Measurements from ENCODE around the gene NPAS2. TPM values are rescaled to one million over a fixed set of nuclear protein-coding genes. Genes with fewer than 3 reads are reported as not detected.

NPAS2 gene
- total RNA-seq, 4 donors from 2014 or later, result 63.0 to 134 (median 115) TPM

GRCh38 chr2:100944617-100945432, 124.9 kb downstream of the NPAS2 start:
- TF ChIP-seq, protein P1, sequence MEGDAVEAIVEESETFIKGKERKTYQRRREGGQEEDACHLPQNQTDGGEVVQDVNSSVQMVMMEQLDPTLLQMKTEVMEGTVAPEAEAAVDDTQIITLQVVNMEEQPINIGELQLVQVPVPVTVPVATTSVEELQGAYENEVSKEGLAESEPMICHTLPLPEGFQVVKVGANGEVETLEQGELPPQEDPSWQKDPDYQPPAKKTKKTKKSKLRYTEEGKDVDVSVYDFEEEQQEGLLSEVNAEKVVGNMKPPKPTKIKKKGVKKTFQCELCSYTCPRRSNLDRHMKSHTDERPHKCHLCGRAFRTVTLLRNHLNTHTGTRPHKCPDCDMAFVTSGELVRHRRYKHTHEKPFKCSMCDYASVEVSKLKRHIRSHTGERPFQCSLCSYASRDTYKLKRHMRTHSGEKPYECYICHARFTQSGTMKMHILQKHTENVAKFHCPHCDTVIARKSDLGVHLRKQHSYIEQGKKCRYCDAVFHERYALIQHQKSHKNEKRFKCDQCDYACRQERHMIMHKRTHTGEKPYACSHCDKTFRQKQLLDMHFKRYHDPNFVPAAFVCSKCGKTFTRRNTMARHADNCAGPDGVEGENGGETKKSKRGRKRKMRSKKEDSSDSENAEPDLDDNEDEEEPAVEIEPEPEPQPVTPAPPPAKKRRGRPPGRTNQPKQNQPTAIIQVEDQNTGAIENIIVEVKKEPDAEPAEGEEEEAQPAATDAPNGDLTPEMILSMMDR (IDR thresholded peaks at IDR 0.05), result no peak
- TF ChIP-seq POLR2AphosphoS5 (IDR thresholded peaks at IDR 0.05) (no peak), POLR2A (IDR thresholded peaks at IDR 0.05) (no peak), EP300 (IDR thresholded peaks at IDR 0.05; ENCODE audit: low read depth) (no peak)
- H3K27me3 ChIP-seq, result no peaks in the 10 kb centered on the region
- in situ Hi-C loops (cut with MboI; ENCODE audit: low pct_ligation_motif_present in 1 of 4, low pct_unique_long_range_greater_than_20kb in 1 of 4, low sequenced_read_pairs in 3 of 4), result no loop called here
- no peaks in the 10 kb centered on the region for H3K9me3 ChIP-seq
- no peak overlapping the region for H3K27ac ChIP-seq
- DNase-seq, result no peak
- WGBS, 2 donors (ENCODE audit: low coverage in 1 of 2), result 87 to 100% methylated on average over 2 to 19 of the region's 19 CpGs
- intact Hi-C loops (cut with DNase I; ENCODE audit: low total_unique reads), result no loop called here
- H3K36me3 ChIP-seq, result no peaks in the 10 kb centered on the region
- H3K4me1 ChIP-seq, result peaks cover 2 to 12% (median 5%) of the 10 kb centered on the region in 4 donors
- no peak overlapping the region for H3K4me3 ChIP-seq

GRCh38 chr2:100945433-100945740, 125.4 kb downstream of the NPAS2 start:
- H3K4me1 ChIP-seq, result peaks cover 2 to 12% (median 5%) of the 10 kb centered on the region in 4 donors
- TF ChIP-seq, protein P1 (IDR thresholded peaks at IDR 0.05), result no peak
- TF ChIP-seq EP300 (IDR thresholded peaks at IDR 0.05; ENCODE audit: low read depth) (no peak), POLR2A (IDR thresholded peaks at IDR 0.05) (no peak), POLR2AphosphoS5 (IDR thresholded peaks at IDR 0.05) (no peak)
- no peak overlapping the region for H3K27ac ChIP-seq
- DNase-seq, result no peak
- in situ Hi-C loops (cut with MboI; ENCODE audit: low pct_ligation_motif_present in 1 of 4, low pct_unique_long_range_greater_than_20kb in 1 of 4, low sequenced_read_pairs in 3 of 4) (no loop called here), intact Hi-C loops (cut with DNase I; ENCODE audit: low total_unique reads) (no loop called here)
- WGBS, 2 donors (ENCODE audit: low coverage in 1 of 2), result 86% methylated on average over 5 of the region's 5 CpGs; no CpG with 5 or more reads in 1 of the 2 donors
- no peak overlapping the region for H3K4me3 ChIP-seq
- no peaks in the 10 kb centered on the region for H3K36me3 ChIP-seq
- H3K27me3 ChIP-seq, result no peaks in the 10 kb centered on the region
- H3K9me3 ChIP-seq, result no peaks in the 10 kb centered on the region

DNA sequence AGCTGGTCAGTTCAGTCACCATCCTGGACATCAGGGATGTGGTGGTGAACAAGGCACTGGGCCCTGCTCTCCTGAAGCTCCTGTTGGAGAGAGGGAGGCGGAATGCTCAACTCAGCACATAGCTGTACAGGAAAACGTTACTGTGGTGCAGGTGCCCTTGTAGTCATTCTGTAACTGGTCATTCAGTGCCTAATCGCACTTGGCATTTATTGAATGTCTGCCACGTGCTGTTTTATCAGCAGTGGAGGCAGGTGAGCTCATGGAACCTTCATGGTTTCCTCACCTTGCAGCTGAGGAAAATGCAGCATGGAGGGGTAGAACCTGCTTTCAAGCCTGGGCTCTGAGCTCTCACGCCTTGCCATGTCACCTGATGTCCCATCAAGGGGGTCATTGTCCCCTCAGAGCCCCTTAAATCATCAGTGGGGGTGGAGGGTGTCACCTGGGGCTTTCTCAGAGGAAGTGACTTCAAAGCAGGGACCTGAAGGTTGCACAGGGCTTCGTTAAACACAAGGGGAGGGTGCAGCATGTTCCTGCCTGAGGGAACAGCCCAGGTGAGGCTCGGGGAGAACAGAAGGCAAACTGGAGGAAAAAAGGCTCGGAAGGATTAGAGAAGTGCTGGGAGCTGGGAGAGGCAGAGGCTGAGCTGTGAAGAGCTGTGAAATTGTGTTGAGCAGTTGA, 126.1 kb downstream of the NPAS2 start:
- H3K27me3 ChIP-seq, result no peaks in the 10 kb centered on the region
- H3K27ac ChIP-seq, result no peak overlapping the region
- H3K4me1 ChIP-seq, result peaks cover 0 to 6% (median 4%) of the 10 kb centered on the region in 4 donors
- no peak overlapping the region for H3K4me3 ChIP-seq
- no peak for DNase-seq
- 80 to 82% methylated on average over 3 to 8 of the region's 8 CpGs for WGBS, 2 donors (ENCODE audit: low coverage in 1 of 2)
- in situ Hi-C loops (cut with MboI; ENCODE audit: low pct_ligation_motif_present in 1 of 4, low pct_unique_long_range_greater_than_20kb in 1 of 4, low sequenced_read_pairs in 3 of 4), result no loop called here
- intact Hi-C loops (cut with DNase I; ENCODE audit: low total_unique reads), result no loop called here
- H3K36me3 ChIP-seq, result no peaks in the 10 kb centered on the region
- H3K9me3 ChIP-seq, result no peaks in the 10 kb centered on the region
- TF ChIP-seq POLR2AphosphoS5 (IDR thresholded peaks at IDR 0.05) (no peak), POLR2A (IDR thresholded peaks at IDR 0.05) (no peak), EP300 (IDR thresholded peaks at IDR 0.05; ENCODE audit: low read depth) (no peak)
- TF ChIP-seq, protein P1 (IDR thresholded peaks at IDR 0.05), result no peak

DNA sequence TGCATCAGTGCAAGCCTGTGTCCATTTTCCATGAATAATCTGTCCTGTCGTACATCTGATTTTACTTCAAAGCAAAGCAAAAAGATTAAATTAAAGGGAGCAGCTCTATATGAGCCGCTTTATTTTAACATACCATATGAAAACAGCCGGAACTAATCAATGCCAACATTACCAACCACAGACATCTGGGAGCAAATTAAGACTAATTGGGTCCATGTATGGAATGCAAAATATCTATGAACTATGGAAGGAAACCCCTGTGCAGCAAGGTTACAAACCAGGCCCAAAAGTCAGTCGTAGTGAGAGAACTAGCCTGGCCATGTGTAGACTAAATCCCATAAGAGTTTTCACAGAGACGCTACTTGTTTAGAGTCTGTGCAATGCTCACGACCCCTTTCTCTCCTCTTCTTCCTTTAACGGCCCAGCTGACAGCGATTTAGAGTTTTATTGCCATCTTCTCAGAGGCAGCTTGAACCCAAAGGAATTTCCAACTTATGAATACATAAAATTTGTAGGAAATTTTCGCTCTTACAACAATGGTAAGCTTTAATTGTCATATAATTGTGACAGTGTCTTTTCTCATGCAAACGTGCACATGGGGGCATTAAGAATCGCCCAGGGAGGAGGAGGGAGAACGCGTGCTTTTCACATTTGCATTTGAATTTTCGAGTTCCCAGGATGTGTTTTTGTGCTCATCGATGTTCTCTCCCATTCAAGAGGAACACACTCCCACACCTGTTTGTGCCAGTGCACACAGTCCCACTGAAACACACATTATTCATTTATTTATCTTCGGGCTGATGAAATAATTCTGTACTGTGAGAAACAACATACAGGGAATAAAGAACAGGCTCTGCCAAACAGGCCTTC, 129.2 kb downstream of the NPAS2 start:
- intact Hi-C loops (cut with DNase I; ENCODE audit: low total_unique reads), result no loop called here
- Histone ChIP-seq H3K4me3 (no peak overlapping the region), H3K27me3 (no peaks in the 10 kb centered on the region), H3K36me3 (no peaks in the 10 kb centered on the region), H3K4me1 (no peaks in the 10 kb centered on the region), H3K9me3 (no peaks in the 10 kb centered on the region), H3K27ac (no peak overlapping the region)
- in situ Hi-C loops (cut with MboI; ENCODE audit: low pct_ligation_motif_present in 1 of 4, low pct_unique_long_range_greater_than_20kb in 1 of 4, low sequenced_read_pairs in 3 of 4), result no loop called here
- TF ChIP-seq POLR2A (IDR thresholded peaks at IDR 0.05) (no peak), EP300 (IDR thresholded peaks at IDR 0.05; ENCODE audit: low read depth) (no peak), POLR2AphosphoS5 (IDR thresholded peaks at IDR 0.05) (no peak)
- TF ChIP-seq, protein P1 (IDR thresholded peaks at IDR 0.05), result no peak
- no peak for DNase-seq
- 84 to 85% methylated on average over 12 to 16 of the region's 16 CpGs for WGBS, 2 donors (ENCODE audit: low coverage in 1 of 2)

All from transverse colon (tissue), 4 donors.